Spinal cord (tissue), 4 donors: ENCODE results near the gene ZNF883. TPM values are rescaled to one million over a fixed set of nuclear protein-coding genes. Genes with fewer than 3 reads are reported as not detected.

Experiments
- polyA plus RNA-seq, 2 donors: library from polyadenylated mRNA; unstranded; fragments of 120-200 nt; gene quantifications; one replicate each; pipeline ENCODE4 v1.2.1, GENCODE V29; 2013; ENCODE audit not compliant: insufficient read length in 2 of 2
- total RNA-seq, 2 donors: library from RNA; depleted of rRNA in 1 of 2; stranded (reverse); fragments of 120-200 nt in 1 of 2; fragments of >200 nt in 1 of 2; gene quantifications; one replicate each; pipeline versions ENCODE4 v1.2.3 to v1.2.4, GENCODE V29; 2013 to 2014

Gene ZNF883
- total and polyA plus RNA-seq, 4 donors, result 14.1 to 19.1 (median 16.7) TPM

Other genes with a start within 250 kb of the ZNF883 start
- under 1 TPM; 0.11 to 0.30 TPM for gene SLC46A2, start 121.3 kb downstream of the ZNF883 start, total RNA-seq
- gene SLC46A2, start 121.3 kb downstream of the ZNF883 start, polyA plus RNA-seq, result under 1 TPM; 0.14 to 0.54 TPM
- 10 to 100 TPM; 12.6 to 15.5 TPM for gene ZFP37, start 44.5 kb upstream of the ZNF883 start, total RNA-seq
- 10 to 100 TPM; 12.6 to 15.3 TPM for gene ZFP37, start 44.5 kb upstream of the ZNF883 start, polyA plus RNA-seq
- gene SLC31A2, start 138.8 kb upstream of the ZNF883 start, total RNA-seq, result 10 to 100 TPM; 14.9 to 27.7 TPM
- gene SLC31A2, start 138.8 kb upstream of the ZNF883 start, polyA plus RNA-seq, result 10 to 100 TPM; 17.4 to 20.3 TPM
- gene FKBP15, start 209.1 kb upstream of the ZNF883 start, total RNA-seq, result 10 to 100 TPM; 24.2 to 26.9 TPM
- 10 to 100 TPM; 25.6 to 26.6 TPM for gene FKBP15, start 209.1 kb upstream of the ZNF883 start, polyA plus RNA-seq
- gene SLC31A1, start 209.4 kb upstream of the ZNF883 start, total RNA-seq, result 10 to 100 TPM; 19.5 to 22.9 TPM
- 10 to 100 TPM; 18.7 to 19.5 TPM for gene SLC31A1, start 209.4 kb upstream of the ZNF883 start, polyA plus RNA-seq